Cardiac fibroblast (primary cell): Measurements from ENCODE around the gene KRT79.

ENCODE experiments used
- DNase-seq, 2 donors: peaks; one replicate each; pipeline versions ENCODE4 v3.0.0 to v3.0.0-alpha.2; 2010; ENCODE audit warnings: low read depth in 2 of 2
- H3K4me3 ChIP-seq, 2 donors: replicated peaks in 1 of 2; 1 replicate in 1 of 2; 2 replicates in 1 of 2; pipeline ENCODE4 v1.5.1; 2011; ENCODE audit warnings: low read depth in 2 of 2, low read length in 2 of 2, mild to moderate bottlenecking in 2 of 2, moderate library complexity in 1 of 2
- TF ChIP-seq, protein P1 (sequence below): IDR thresholded peaks from one replicate; pipeline ENCODE4 v1.5.1; 2011; ENCODE audit warnings: low read depth, mild to moderate bottlenecking, low read length, inconsistent platforms

KRT79 gene

DNA sequence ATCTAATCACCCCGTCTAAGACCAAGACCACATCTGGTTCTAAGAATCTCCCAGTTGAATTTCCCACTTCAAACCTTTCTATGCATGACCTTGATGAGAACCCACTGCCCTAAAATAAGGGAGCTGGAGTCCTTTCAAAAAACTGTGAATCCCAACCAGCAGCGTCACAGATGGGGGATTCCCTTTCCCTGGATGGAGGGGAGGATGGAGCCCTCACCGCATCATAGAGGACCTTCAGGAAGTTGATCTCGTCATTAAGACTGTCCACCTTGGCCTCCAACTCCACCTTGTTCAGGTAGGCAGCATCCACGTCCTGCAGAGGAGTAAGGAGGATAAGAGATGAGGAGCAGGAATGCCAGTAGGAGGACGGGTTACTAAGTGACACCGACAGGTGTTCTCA, 24.9 kb downstream of the KRT79 start:
- no peak overlapping the region for H3K4me3 ChIP-seq
- TF ChIP-seq, protein P1, sequence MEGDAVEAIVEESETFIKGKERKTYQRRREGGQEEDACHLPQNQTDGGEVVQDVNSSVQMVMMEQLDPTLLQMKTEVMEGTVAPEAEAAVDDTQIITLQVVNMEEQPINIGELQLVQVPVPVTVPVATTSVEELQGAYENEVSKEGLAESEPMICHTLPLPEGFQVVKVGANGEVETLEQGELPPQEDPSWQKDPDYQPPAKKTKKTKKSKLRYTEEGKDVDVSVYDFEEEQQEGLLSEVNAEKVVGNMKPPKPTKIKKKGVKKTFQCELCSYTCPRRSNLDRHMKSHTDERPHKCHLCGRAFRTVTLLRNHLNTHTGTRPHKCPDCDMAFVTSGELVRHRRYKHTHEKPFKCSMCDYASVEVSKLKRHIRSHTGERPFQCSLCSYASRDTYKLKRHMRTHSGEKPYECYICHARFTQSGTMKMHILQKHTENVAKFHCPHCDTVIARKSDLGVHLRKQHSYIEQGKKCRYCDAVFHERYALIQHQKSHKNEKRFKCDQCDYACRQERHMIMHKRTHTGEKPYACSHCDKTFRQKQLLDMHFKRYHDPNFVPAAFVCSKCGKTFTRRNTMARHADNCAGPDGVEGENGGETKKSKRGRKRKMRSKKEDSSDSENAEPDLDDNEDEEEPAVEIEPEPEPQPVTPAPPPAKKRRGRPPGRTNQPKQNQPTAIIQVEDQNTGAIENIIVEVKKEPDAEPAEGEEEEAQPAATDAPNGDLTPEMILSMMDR = no peak
- DNase-seq = no peak

DNA sequence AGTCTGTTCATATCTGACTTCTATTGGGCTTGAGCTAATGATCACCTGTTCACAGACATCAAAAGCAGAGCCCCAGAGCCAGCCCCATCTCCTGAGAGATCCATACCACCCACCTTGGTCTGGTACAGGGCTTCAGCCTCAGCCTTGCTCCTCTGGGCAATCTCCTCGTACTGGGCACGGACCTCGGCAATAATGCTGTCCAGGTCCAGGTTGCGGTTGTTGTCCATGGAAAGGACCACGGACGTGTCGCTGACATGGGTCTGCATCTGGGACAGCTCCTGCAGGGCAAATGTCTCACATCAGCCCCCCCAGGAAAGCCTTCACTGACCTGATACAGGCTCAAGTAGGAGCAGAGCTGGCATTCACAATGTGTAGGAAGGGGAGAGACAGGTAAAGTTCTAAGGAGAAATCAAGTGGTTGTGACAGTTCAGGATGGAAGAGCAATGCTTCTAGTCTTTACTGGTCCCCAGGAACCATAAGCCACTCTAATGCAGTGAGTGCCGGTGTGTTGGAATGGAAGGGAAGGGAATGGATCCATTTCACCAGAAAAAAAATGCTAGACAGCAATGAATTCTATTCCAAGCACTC, 25.4 kb downstream of the KRT79 start:
- DNase-seq = no peak
- H3K4me3 ChIP-seq = no peak overlapping the region
- TF ChIP-seq, protein P1 = no peak

DNA sequence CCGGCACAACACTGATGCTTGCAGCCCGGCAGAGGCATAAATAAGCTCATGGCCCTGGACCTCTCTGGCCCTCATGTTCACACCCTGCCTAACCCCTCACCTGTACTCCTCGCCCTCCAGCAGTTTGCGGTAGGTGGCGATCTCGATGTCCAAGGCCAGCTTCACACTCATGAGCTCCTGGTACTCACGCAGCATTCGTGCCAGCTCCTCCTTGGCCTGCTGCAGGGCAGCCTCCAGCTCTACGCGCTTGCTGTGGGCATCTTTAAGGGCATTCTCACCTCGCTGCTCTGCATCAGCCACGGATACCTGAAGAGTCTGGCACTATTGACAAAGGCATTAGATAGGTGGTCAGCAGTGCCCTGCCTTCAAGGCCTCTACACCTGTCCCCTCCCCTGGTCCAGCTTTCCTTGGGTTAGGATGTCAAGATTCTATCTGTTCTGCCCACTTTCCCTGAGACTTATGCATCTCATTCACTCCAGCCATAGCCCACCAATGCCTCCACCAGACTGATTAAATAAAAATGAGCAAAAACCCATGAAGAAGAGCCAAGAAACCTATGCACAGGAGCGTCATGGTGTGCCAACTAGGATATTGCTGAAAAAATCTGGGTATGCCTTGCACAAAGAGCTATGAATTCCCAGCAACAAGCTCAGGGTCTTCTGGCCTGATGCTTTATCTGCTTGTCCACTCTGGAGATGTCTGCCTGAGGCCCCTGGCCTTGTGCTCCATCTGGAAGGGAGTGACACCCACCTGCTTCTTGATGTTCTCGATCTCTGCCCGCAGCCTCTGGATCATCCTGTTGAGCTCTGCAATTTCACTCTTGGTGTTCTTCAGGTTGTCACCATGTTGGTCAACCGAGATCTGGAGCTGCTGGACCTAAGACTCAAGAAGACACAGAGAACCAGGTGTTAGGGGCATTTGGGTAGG, 26.3 kb downstream of the KRT79 start:
- TF ChIP-seq, protein P1 = no peak
- DNase-seq = no peak
- H3K4me3 ChIP-seq = no peak overlapping the region

DNA sequence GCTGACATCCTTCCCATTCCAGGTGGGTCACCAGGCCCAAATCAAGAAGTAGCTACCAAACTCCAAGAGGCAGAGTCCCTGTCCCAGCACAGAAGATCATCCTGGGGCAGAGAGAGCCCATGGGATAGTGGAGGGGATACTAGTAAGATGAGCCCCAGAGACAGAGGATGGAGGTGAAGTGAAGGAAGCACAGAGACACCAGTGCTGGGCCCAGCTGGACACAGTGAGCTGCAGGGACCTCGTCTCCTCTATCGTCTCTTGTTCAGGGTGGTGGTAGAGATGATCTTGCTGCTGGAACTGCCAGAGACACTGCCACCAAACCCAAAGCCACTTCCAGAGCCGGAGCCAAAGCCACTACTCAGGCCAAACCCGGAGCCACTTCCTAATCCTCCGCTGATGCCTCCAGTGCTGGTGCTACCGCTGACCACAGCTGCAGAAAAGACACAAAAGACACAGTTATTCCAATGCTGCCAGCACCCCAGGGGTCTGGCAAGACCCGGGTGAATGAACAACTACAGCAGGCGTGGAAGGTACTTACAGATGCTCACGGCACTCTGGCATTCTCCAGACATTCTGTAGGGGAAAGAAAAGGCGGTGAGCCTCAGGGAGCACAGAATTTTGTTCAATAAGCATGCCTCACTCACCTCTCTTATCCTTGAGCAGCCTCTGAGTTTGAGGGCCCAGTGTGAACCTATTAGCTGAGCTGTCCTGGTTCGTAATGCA, 27.1 kb downstream of the KRT79 start:
- TF ChIP-seq, protein P1 = no peak
- no peak for DNase-seq
- no peak overlapping the region for H3K4me3 ChIP-seq

DNA sequence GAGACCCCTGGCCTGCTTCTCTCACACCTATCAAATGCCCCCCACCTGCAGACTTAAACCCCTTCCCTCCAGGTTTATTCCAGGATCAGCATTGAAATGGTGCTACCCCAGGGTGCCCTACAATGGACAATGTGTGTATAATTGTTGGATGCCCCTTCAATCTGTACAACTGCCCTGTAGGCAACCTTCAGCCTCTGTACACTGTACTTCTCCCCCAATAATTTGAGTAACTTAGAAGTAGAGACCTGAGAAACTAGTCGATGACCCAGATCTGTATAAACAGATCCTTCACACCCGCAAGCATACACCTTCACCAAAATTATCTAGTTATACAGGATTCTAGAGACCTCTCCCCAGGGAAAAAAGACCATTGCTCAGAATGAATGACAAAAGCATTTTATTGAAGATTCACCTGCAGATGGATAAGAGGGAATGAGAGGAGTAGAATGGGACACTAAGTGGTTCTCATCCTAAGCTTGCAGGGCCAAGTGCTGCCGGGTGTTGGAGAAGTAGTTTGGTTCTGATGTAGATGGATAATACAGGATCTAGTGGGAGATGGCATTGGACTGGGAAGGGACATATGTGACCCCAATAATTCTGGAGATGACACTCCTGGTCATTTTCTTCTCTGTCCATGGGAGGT, 27.8 kb downstream of the KRT79 start:
- DNase-seq = no peak
- TF ChIP-seq, protein P1 = no peak
- H3K4me3 ChIP-seq = no peak overlapping the region

DNA sequence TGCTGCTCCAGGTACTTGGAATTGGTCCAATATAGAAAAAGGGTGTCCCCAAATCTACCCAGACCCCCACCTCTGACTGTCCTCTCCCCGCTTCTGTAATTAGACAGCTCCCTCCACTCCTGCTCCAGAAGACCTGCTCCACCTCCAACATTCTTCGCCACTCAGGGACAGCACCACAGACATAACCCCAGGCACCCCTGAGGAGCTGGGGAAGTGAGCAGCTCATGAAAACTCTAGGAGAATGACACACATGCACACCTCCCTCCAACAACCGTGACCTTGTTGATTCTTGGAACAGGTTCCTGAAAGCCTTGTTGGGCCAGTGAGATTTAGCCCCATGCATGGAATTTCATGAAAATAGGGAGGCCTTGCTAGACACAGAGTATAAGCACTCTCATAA, 28.4 kb downstream of the KRT79 start:
- TF ChIP-seq, protein P1 = no peak
- no peak overlapping the region for H3K4me3 ChIP-seq
- no peak for DNase-seq
